ENCODE results near the gene LAMB1. TPM values are rescaled to one million over a fixed set of nuclear protein-coding genes. Genes with fewer than 3 reads are reported as not detected.

Gene LAMB1
- polyA plus RNA-seq, 1 donor from 2014 or later = 7.6 TPM

GRCh38 chr7:107946451-107946850 is 56.5 kb downstream of the LAMB1 start:
- no peaks in the 10 kb centered on the region for H3K27me3 ChIP-seq (ENCODE audit: insufficient read depth, low read depth, low read length)
- no peaks in the 10 kb centered on the region for H3K36me3 ChIP-seq (ENCODE audit: insufficient read depth, low read length)
- H3K4me2 ChIP-seq (ENCODE audit: low read length) = no peak overlapping the region
- no peaks in the 10 kb centered on the region for H4K20me1 ChIP-seq (ENCODE audit: insufficient read depth)
- no peak overlapping the region for H3K9ac ChIP-seq (ENCODE audit: low read length)
- H3K9me2 ChIP-seq (ENCODE audit: insufficient read depth, low read length) = no peaks in the 10 kb centered on the region
- TF ChIP-seq, protein P1, sequence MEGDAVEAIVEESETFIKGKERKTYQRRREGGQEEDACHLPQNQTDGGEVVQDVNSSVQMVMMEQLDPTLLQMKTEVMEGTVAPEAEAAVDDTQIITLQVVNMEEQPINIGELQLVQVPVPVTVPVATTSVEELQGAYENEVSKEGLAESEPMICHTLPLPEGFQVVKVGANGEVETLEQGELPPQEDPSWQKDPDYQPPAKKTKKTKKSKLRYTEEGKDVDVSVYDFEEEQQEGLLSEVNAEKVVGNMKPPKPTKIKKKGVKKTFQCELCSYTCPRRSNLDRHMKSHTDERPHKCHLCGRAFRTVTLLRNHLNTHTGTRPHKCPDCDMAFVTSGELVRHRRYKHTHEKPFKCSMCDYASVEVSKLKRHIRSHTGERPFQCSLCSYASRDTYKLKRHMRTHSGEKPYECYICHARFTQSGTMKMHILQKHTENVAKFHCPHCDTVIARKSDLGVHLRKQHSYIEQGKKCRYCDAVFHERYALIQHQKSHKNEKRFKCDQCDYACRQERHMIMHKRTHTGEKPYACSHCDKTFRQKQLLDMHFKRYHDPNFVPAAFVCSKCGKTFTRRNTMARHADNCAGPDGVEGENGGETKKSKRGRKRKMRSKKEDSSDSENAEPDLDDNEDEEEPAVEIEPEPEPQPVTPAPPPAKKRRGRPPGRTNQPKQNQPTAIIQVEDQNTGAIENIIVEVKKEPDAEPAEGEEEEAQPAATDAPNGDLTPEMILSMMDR (IDR thresholded peaks at IDR 0.05; ENCODE audit: poor library complexity, severe bottlenecking) = no peak
- TF ChIP-seq EP300 (conservative IDR thresholded peaks at IDR 0.05; ENCODE audit: poor library complexity, severe bottlenecking) = no peak
- no peak overlapping the region for H3K4me3 ChIP-seq (ENCODE audit: low read length)
- no peaks in the 10 kb centered on the region for H3K79me2 ChIP-seq (replicated peaks; ENCODE audit: insufficient read depth, low read length)
- H3K27ac ChIP-seq (ENCODE audit: low read length) = no peak overlapping the region
- no peak overlapping the region for H2AFZ ChIP-seq (ENCODE audit: low read depth, low read length)
- no peaks in the 10 kb centered on the region for H3F3A ChIP-seq (ENCODE audit: insufficient read depth, low read length, poor library complexity, severe bottlenecking)
- H3K9me3 ChIP-seq (ENCODE audit: low read length) = no peaks in the 10 kb centered on the region

- Histone ChIP-seq H3K27ac (ENCODE audit: low read length) (no peak overlapping the region), H3K79me2 (replicated peaks; ENCODE audit: insufficient read depth, low read length) (no peaks in the 10 kb centered on the region), H3K4me3 (ENCODE audit: low read length) (no peak overlapping the region), H3K9ac (ENCODE audit: low read length) (no peak overlapping the region), H3F3A (ENCODE audit: insufficient read depth, low read length, poor library complexity, severe bottlenecking) (no peaks in the 10 kb centered on the region), H3K27me3 (ENCODE audit: insufficient read depth, low read depth, low read length) (no peaks in the 10 kb centered on the region), H3K9me2 (ENCODE audit: insufficient read depth, low read length) (no peaks in the 10 kb centered on the region), H3K4me2 (ENCODE audit: low read length) (no peak overlapping the region), H3K36me3 (ENCODE audit: insufficient read depth, low read length) (no peaks in the 10 kb centered on the region), H2AFZ (ENCODE audit: low read depth, low read length) (no peak overlapping the region), H4K20me1 (ENCODE audit: insufficient read depth) (no peaks in the 10 kb centered on the region), H3K9me3 (ENCODE audit: low read length) (no peaks in the 10 kb centered on the region)
- no peak for TF ChIP-seq RAD21 (conservative IDR thresholded peaks at IDR 0.05)
- no peak for TF ChIP-seq POLR2AphosphoS5 (IDR thresholded peaks at IDR 0.05)
Measured at GRCh38 chr7:107945332-107945731, 57.6 kb downstream of the LAMB1 start.

GRCh38 chr7:107944411-107945169 is 58.4 kb downstream of the LAMB1 start:
- Histone ChIP-seq H4K20me1 (ENCODE audit: insufficient read depth) (no peaks in the 10 kb centered on the region), H3K9me2 (ENCODE audit: insufficient read depth, low read length) (no peaks in the 10 kb centered on the region), H3K4me3 (ENCODE audit: low read length) (no peak overlapping the region), H3K36me3 (ENCODE audit: insufficient read depth, low read length) (no peaks in the 10 kb centered on the region), H3K9ac (ENCODE audit: low read length) (no peak overlapping the region), H3K4me2 (ENCODE audit: low read length) (no peak overlapping the region), H3K79me2 (replicated peaks; ENCODE audit: insufficient read depth, low read length) (no peaks in the 10 kb centered on the region), H3K27me3 (ENCODE audit: insufficient read depth, low read depth, low read length) (no peaks in the 10 kb centered on the region), H3K9me3 (ENCODE audit: low read length) (no peaks in the 10 kb centered on the region), H3K27ac (ENCODE audit: low read length) (no peak overlapping the region), H3F3A (ENCODE audit: insufficient read depth, low read length, poor library complexity, severe bottlenecking) (no peaks in the 10 kb centered on the region), H2AFZ (ENCODE audit: low read depth, low read length) (no peak overlapping the region)
- no peak for TF ChIP-seq RAD21 (conservative IDR thresholded peaks at IDR 0.05)
- TF ChIP-seq MXI1 (conservative IDR thresholded peaks at IDR 0.05; ENCODE audit: poor library complexity, severe bottlenecking) = no peak
- TF ChIP-seq, protein P1 (IDR thresholded peaks at IDR 0.05; ENCODE audit: poor library complexity, severe bottlenecking) = no peak
- no peak for TF ChIP-seq TAF1 (IDR thresholded peaks at IDR 0.05; ENCODE audit: low read depth)
- TF ChIP-seq EP300 (conservative IDR thresholded peaks at IDR 0.05; ENCODE audit: poor library complexity, severe bottlenecking) = no peak
- TF ChIP-seq POLR2AphosphoS5 (IDR thresholded peaks at IDR 0.05) = no peak
- no peak for TF ChIP-seq SMC3 (conservative IDR thresholded peaks at IDR 0.05; ENCODE audit: poor library complexity)
- TF ChIP-seq REST (IDR thresholded peaks at IDR 0.05; ENCODE audit: borderline replicate concordance) = no peak
- TF ChIP-seq EZH2 (IDR thresholded peaks at IDR 0.05; ENCODE audit: borderline replicate concordance, insufficient read depth, low read length, poor library complexity, severe bottlenecking) = no peak

Data from neural cell (in vitro differentiated cells).